MCF 10A (cell line): ENCODE measurements around the gene SOX6. TPM values are rescaled to one million over a fixed set of nuclear protein-coding genes. Genes with fewer than 3 reads are reported as not detected.

Experiments
- BruUV-seq: library from RNA; stranded (reverse); fragments of 400-500 nt; replicated peaks from 2 replicates; lab custom pipeline; 2021; lab: Mats Ljungman, UMichigan
- CTCF ChIA-PET: fragments of 300-600 bp; sonication (Branson Sonifier 250); formaldehyde crosslinking; extraction: SDS; loops from one replicate; lab custom pipeline; 2021; ENCODE audit warnings: antibody characterized with exemption, inconsistent platforms; lab: Yijun Ruan, JAX
- POLR2A ChIA-PET: fragments of 300-600, 350-650 bp; sonication (Branson Sonifier 250); formaldehyde crosslinking; extraction: SDS; loops from one replicate; lab custom pipeline; 2020; ENCODE audit warnings: antibody characterized with exemption, inconsistent platforms; lab: Yijun Ruan, JAX
- DNase-seq: peaks from one replicate; pipeline ENCODE4 v3.0.0-alpha.2; 2018; ENCODE audit not compliant: unreplicated experiment
- H3K27ac Mint-ChIP-seq: one replicate; pipeline ENCODE4 v1.8.0; 2022; ENCODE audit warnings: mild to moderate bottlenecking, low read depth, mixed read lengths; ENCODE audit not compliant: unreplicated experiment
- H3K27me3 Mint-ChIP-seq: one replicate; pipeline ENCODE4 v1.8.0; 2022; ENCODE audit warnings: mixed read lengths; ENCODE audit not compliant: insufficient read depth, unreplicated experiment
- H3K36me3 Mint-ChIP-seq: one replicate; pipeline ENCODE4 v1.8.0; 2022; ENCODE audit warnings: mild to moderate bottlenecking, moderate library complexity, mixed read lengths; ENCODE audit not compliant: insufficient read depth, unreplicated experiment
- H3K4me1 Mint-ChIP-seq: one replicate; pipeline ENCODE4 v1.8.0; 2022; ENCODE audit warnings: mixed read lengths; ENCODE audit not compliant: insufficient read depth, unreplicated experiment
- H3K4me3 Mint-ChIP-seq: one replicate; pipeline ENCODE4 v1.8.0; 2022; ENCODE audit warnings: mild to moderate bottlenecking, moderate library complexity, mixed read lengths; ENCODE audit not compliant: unreplicated experiment
- H3K9me3 Mint-ChIP-seq: one replicate; pipeline ENCODE4 v1.8.0; 2022; ENCODE audit warnings: mixed read lengths; ENCODE audit not compliant: unreplicated experiment
- CTCF ChIP-seq: fragments of 200-600 bp; IDR thresholded peaks from one replicate; pipeline ENCODE4 v1.8.0; 2022; ENCODE audit warnings: antibody characterized with exemption, mild to moderate bottlenecking; ENCODE audit not compliant: unreplicated experiment
- intact Hi-C: fragments of 100-400 bp; cut with micrococcal nuclease; formaldehyde crosslinking; loops from 2 replicates; pipeline ENCODE4 v1.14.1; 2022
- total RNA-seq: library from RNA; stranded (reverse); gene quantifications from 2 replicates; pipeline ENCODE4 v1.2.3, GENCODE V29; 2022

Gene SOX6
- total RNA-seq, 1 experiment from 2014 or later, result 6.4 TPM

- Mint-ChIP-seq H3K36me3 (no peaks in the 10 kb centered on the region), H3K27me3 (no peaks in the 10 kb centered on the region), H3K4me3 (no peak overlapping the region), H3K9me3 (no peaks in the 10 kb centered on the region), H3K4me1 (no peaks in the 10 kb centered on the region), H3K27ac (no peak overlapping the region)
- ChIA-PET POLR2A (interaction anchor here (0.6 to 1.0 kb wide), 4 partner anchors 10 to 548 kb away, joined by 3 to 4 read pairs (median 3); no protein-coding TSS in a partner anchor), CTCF (interaction anchor here (0.5 to 1.3 kb wide), 5 partner anchors 9 to 69 kb away, joined by 3 to 9 read pairs (median 4); no protein-coding TSS in a partner anchor)
- no TSS peak for BruUV-seq
- intact Hi-C loops, result no loop called here
- no peak for TF ChIP-seq CTCF
- no peak for DNase-seq
Observed at GRCh38 chr11:16169956-16170847, 186.1 kb downstream of the SOX6 start.

GRCh38 chr11:16169541-16169940 lies 186.8 kb downstream of the SOX6 start:
- CTCF ChIA-PET, result interaction anchor here (0.7 to 1.3 kb wide), 2 partner anchors 9 to 68 kb away, joined by 5 to 9 read pairs; no protein-coding TSS in a partner anchor
- BruUV-seq, result no TSS peak
- no peak for TF ChIP-seq CTCF
- H3K36me3 Mint-ChIP-seq, result no peaks in the 10 kb centered on the region
- no peak overlapping the region for H3K4me3 Mint-ChIP-seq
- H3K27ac Mint-ChIP-seq, result no peak overlapping the region
- no peaks in the 10 kb centered on the region for H3K4me1 Mint-ChIP-seq
- DNase-seq, result no peak
- intact Hi-C loops, result no loop called here
- no peaks in the 10 kb centered on the region for H3K27me3 Mint-ChIP-seq
- no peaks in the 10 kb centered on the region for H3K9me3 Mint-ChIP-seq
- POLR2A ChIA-PET, result interaction anchor here (0.7 kb wide), 1 partner anchor 261 kb away, joined by 4 read pairs; no protein-coding TSS in a partner anchor

- H3K27ac Mint-ChIP-seq, result no peak overlapping the region
- H3K36me3 Mint-ChIP-seq, result no peaks in the 10 kb centered on the region
- POLR2A ChIA-PET, result no interaction called here
- H3K4me3 Mint-ChIP-seq, result no peak overlapping the region
- BruUV-seq, result no TSS peak
- no peaks in the 10 kb centered on the region for H3K9me3 Mint-ChIP-seq
- H3K4me1 Mint-ChIP-seq, result no peaks in the 10 kb centered on the region
- no peaks in the 10 kb centered on the region for H3K27me3 Mint-ChIP-seq
- no peak for TF ChIP-seq CTCF
- DNase-seq, result no peak
- intact Hi-C loops, result no loop called here
- CTCF ChIA-PET, result interaction anchor here (0.6 to 0.7 kb wide), 3 partner anchors 24 to 69 kb away, joined by 3 to 4 read pairs (median 3); no protein-coding TSS in a partner anchor
Observed at GRCh38 chr11:16167706-16168487, 188.4 kb downstream of the SOX6 start.
